Mucosa of gallbladder (tissue), 1 donor: ENCODE results near the gene PCDHA2. TPM values are rescaled to one million over a fixed set of nuclear protein-coding genes. Genes with fewer than 3 reads are reported as not detected.
"Not testable (repeated sequence)": the region's sequence is repeated elsewhere in the genome, so short reads cannot be mapped to it uniquely, and the experiment has no call there.

Source experiments
- DNase-seq: peaks from one replicate; pipeline ENCODE4 v3.0.0-alpha.2; 2020; ENCODE audit warnings: low spot score
- total RNA-seq: library from RNA; stranded (reverse); gene quantifications from one replicate; pipeline ENCODE4 v1.2.1, GENCODE V29; 2021
- donor health status: DM: no; HTN: no; CAD: no.

The PCDHA2 gene
- 0.20 TPM for total RNA-seq

- no peak for DNase-seq
These were observed at the start of gene PCDHA2 for GRCh38 chr5:140794595-140795258. TSS of gene PCDHA2 (plus strand) at chr5:140794852.

GRCh38 chr5:140753561-140753960 lies 41.1 kb upstream of the PCDHA2 start:
- no peak for DNase-seq

- no peak for DNase-seq
These were observed 30.3 kb upstream of the PCDHA2 start for GRCh38 chr5:140764177-140764973.

- DNase-seq: no peak
These were observed 27.2 kb upstream of the PCDHA2 start for GRCh38 chr5:140767444-140767843.

- DNase-seq: no peak
These were observed 14.1 kb upstream of the PCDHA2 start for GRCh38 chr5:140780512-140780911.

GRCh38 chr5:140785905-140786686 lies 8.6 kb upstream of the PCDHA2 start, which contains the start of gene PCDHA1:
TSS of gene PCDHA1 (plus strand) at chr5:140786140.
- DNase-seq: no peak

GRCh38 chr5:140787422-140787821 lies 7.2 kb upstream of the PCDHA2 start:
- DNase-seq: not testable (repeated sequence)

- DNase-seq: not testable (repeated sequence)
These were observed 6.7 kb upstream of the PCDHA2 start for GRCh38 chr5:140787849-140788504.

- DNase-seq: no peak
These were observed 3.6 kb upstream of the PCDHA2 start for GRCh38 chr5:140791089-140791488.

- no peak for DNase-seq
These were observed 598 bp downstream of the PCDHA2 start for GRCh38 chr5:140795259-140795641.

GRCh38 chr5:140796072-140796717 lies 1.5 kb downstream of the PCDHA2 start:
- DNase-seq: not testable (repeated sequence)

GRCh38 chr5:140796718-140797095 lies 2.1 kb downstream of the PCDHA2 start:
- no peak for DNase-seq

- no peak for DNase-seq
These were observed 6.3 kb downstream of the PCDHA2 start, which contains the start of gene PCDHA3 for GRCh38 chr5:140800816-140801493. TSS of gene PCDHA3 (plus strand) at chr5:140801057.

GRCh38 chr5:140801494-140801841 lies 6.8 kb downstream of the PCDHA2 start:
- DNase-seq: no peak

GRCh38 chr5:140802381-140802780 lies 7.7 kb downstream of the PCDHA2 start:
- DNase-seq: not testable (repeated sequence)

- no peak for DNase-seq
These were observed 8.2 kb downstream of the PCDHA2 start for GRCh38 chr5:140802781-140803271.

GRCh38 chr5:140806834-140807775 lies 12.5 kb downstream of the PCDHA2 start, which contains the start of gene PCDHA4:
TSS of gene PCDHA4 (plus strand) at chr5:140807068.
- DNase-seq: peak; percentile 34

GRCh38 chr5:140808241-140808888 lies 13.7 kb downstream of the PCDHA2 start:
- not testable (repeated sequence) for DNase-seq

GRCh38 chr5:140808889-140809291 lies 14.2 kb downstream of the PCDHA2 start:
- no peak for DNase-seq
